Endodermal cell (in vitro differentiated cells): ENCODE results near the gene NPEPPS. TPM values are rescaled to one million over a fixed set of nuclear protein-coding genes. Genes with fewer than 3 reads are reported as not detected.
A peak's percentile ranks its signal among the peaks of the same experiment; 100 is the strongest.
"Not testable (repeated sequence)": the region's sequence is repeated elsewhere in the genome, so short reads cannot be mapped to it uniquely, and the experiment has no call there.

Source experiments
- DNase-seq: peaks from one replicate; pipeline ENCODE4 v3.0.0-alpha.2; 2017
- H3K27ac ChIP-seq: 2 replicates; pipeline ENCODE4 v1.5.1; 2013; ENCODE audit warnings: mild to moderate bottlenecking, low read depth, low read length, moderate library complexity
- H3K27me3 ChIP-seq: 2 replicates; pipeline ENCODE4 v1.6.1; 2013; ENCODE audit warnings: mild to moderate bottlenecking, low read length, moderate library complexity; ENCODE audit not compliant: insufficient read depth, control insufficient read depth, poor library complexity, severe bottlenecking
- H3K36me3 ChIP-seq: 2 replicates; pipeline ENCODE4 v1.7.0; 2013; ENCODE audit warnings: mild to moderate bottlenecking, low read length, moderate library complexity; ENCODE audit not compliant: control insufficient read depth, insufficient read depth
- H3K4me1 ChIP-seq: one replicate; pipeline ENCODE4 v1.7.0; 2013; ENCODE audit warnings: low read length; ENCODE audit not compliant: control insufficient read depth, insufficient read depth
- H3K4me3 ChIP-seq: 2 replicates; pipeline ENCODE4 v1.5.1; 2013; ENCODE audit warnings: mild to moderate bottlenecking, low read length, moderate library complexity
- H3K9ac ChIP-seq: 2 replicates; pipeline ENCODE4 v1.6.1; 2013; ENCODE audit warnings: mild to moderate bottlenecking, low read length, moderate library complexity; ENCODE audit not compliant: poor library complexity, severe bottlenecking; ENCODE audit errors: extremely low read depth
- H3K9me3 ChIP-seq: 2 replicates; pipeline ENCODE4 v1.6.1; 2013; ENCODE audit warnings: mild to moderate bottlenecking, low read length, moderate library complexity; ENCODE audit not compliant: control insufficient read depth
- H3K27ac Mint-ChIP-seq: 2 replicates; pipeline ENCODE4 v1.8.0; 2020; ENCODE audit warnings: mixed read lengths
- H3K27me3 Mint-ChIP-seq: 2 replicates; pipeline ENCODE4 v1.8.0; 2021; ENCODE audit warnings: mild to moderate bottlenecking, mixed read lengths; ENCODE audit not compliant: insufficient read depth
- H3K36me3 Mint-ChIP-seq: 2 replicates; pipeline ENCODE4 v1.8.0; 2020; ENCODE audit warnings: low read depth, mixed read lengths
- H3K4me1 Mint-ChIP-seq: 2 replicates; pipeline ENCODE4 v1.8.0; 2020; ENCODE audit warnings: mixed read lengths
- H3K4me3 Mint-ChIP-seq: 2 replicates; pipeline ENCODE4 v1.8.0; 2020; ENCODE audit warnings: mild to moderate bottlenecking, moderate library complexity, mixed read lengths
- H3K9me3 Mint-ChIP-seq: 2 replicates; pipeline ENCODE4 v1.8.0; 2020; ENCODE audit warnings: mild to moderate bottlenecking, mixed read lengths
- WGBS, 2 experiments: methylation state at CpG; one replicate each; pipeline versions ENCODE4 v1.1.5 to v1.1.7; 2013; ENCODE audit warnings: missing lambda C conversion rate in 2 of 2, mixed read lengths in 1 of 2; ENCODE audit not compliant: insufficient coverage in 1 of 2, insufficient read length in 1 of 2; 5-methylcytosine and 5-hydroxymethylcytosine counted together
- total RNA-seq, 2 donors: library from RNA; stranded (reverse); fragmentation: NEBNext Ultra II Directional in 1 of 2; extraction: Animal tissue kit (Norgen Biotek cat#: 25700) in 1 of 2; gene quantifications; 2 replicates in 1 of 2; 3 replicates in 1 of 2; pipeline ENCODE4 v1.2.1, GENCODE V29; 2021

Gene NPEPPS
- total RNA-seq, 2 donors from 2014 or later, result 178 to 194 TPM

DNA sequence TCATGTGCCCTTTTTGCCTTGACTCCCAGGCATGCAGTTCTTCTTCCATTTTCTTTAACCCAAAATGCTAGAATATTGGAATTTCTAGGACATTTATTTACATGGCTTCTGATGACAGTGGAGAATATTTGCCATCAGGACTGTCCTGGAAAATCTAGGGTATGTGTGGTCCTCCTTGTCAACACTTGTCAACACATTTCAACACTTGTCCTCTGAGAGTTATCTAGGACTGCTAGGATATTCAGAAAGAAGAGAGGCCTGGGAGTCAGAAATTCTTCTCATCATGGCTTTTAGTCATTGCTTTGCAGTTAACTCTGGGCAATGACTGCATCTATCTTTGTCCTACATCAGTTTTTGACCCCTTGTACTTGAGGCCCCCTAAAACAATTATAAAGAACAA is 11.5 kb upstream of the NPEPPS start:
- not testable (repeated sequence) for H3K4me1 Mint-ChIP-seq, H3K27ac ChIP-seq, H3K27ac Mint-ChIP-seq, H3K36me3 Mint-ChIP-seq, H3K9me3 ChIP-seq, H3K9me3 Mint-ChIP-seq, H3K4me3 ChIP-seq, DNase-seq, H3K9ac ChIP-seq, H3K4me3 Mint-ChIP-seq, H3K27me3 ChIP-seq, H3K4me1 ChIP-seq, H3K36me3 ChIP-seq, H3K27me3 Mint-ChIP-seq

DNA sequence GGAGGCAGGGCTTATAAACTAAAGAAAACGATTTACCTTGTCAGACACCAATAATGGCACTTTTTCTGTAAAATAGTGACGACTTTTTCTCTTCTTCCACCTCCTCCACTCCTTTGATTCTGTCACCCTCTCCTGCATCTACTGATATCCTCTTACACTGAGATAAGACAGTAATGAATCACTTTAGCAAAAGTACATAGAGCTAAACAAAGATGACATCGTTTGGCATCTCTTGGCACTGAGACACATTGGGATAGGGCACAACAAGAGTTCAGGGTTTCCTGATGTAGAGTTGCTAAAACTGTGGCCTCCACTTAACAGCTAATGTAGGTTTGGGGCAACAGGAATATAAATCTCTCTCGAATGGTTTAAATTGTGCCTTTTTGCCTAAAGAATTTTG is 10.6 kb upstream of the NPEPPS start:
- not testable (repeated sequence) for H3K4me1 Mint-ChIP-seq, H3K27ac Mint-ChIP-seq, H3K9me3 ChIP-seq, H3K36me3 ChIP-seq, H3K4me3 ChIP-seq, DNase-seq, H3K27me3 Mint-ChIP-seq, H3K27ac ChIP-seq, H3K36me3 Mint-ChIP-seq, H3K9ac ChIP-seq, H3K4me3 Mint-ChIP-seq, H3K9me3 Mint-ChIP-seq, H3K4me1 ChIP-seq, H3K27me3 ChIP-seq
- WGBS, 2 experiments, result 86 to 90% methylated on average over 1 to 3 of the region's 4 CpGs

DNA sequence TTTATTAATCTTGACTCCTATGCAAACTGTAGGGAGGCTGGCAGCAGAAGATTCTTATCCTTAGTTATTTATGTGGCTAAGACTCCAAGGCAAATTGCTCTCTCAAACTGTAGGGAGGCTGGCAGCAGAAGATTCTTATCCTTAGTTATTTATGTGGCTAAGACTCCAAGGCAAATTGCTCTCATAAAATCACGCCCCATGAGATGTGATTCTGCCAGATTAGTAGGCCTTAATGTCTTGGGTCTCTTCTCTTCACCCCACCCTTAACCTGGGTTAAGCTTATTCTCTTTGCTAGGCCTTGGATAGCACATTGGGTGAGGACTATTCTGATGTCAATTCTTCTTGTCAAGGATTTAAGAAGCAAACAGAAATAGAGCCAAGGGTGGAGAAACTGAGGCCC is 9.5 kb upstream of the NPEPPS start:
- not testable (repeated sequence) for H3K9ac ChIP-seq, H3K27me3 ChIP-seq, H3K4me3 ChIP-seq, H3K4me1 Mint-ChIP-seq, H3K36me3 ChIP-seq, H3K9me3 Mint-ChIP-seq, H3K27me3 Mint-ChIP-seq, DNase-seq, H3K4me3 Mint-ChIP-seq, H3K9me3 ChIP-seq, H3K36me3 Mint-ChIP-seq, H3K27ac Mint-ChIP-seq, H3K4me1 ChIP-seq, H3K27ac ChIP-seq
- WGBS, 2 experiments, result 100% methylated on average over 1 of the region's 1 CpG

DNA sequence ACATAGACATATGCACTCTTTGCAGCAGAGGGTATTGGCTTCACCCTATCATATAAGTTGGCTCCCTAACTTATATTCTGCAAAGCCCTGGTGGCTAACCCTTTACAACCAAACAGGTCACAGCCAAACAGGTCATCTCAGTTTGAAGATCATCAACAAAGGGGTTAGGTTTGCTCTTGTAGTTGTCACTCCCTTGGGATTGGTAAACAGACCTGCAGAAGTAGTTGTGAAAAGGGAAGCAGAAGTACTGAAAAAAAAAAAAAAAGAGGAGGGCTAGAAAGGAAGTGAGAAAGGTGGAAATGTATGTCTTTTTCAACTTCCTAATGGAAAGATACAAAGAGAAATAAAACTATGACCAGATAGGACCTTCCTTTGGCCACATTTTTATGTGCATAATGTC is 8.6 kb upstream of the NPEPPS start:
- not testable (repeated sequence) for H3K4me1 Mint-ChIP-seq, H3K27me3 Mint-ChIP-seq

DNA sequence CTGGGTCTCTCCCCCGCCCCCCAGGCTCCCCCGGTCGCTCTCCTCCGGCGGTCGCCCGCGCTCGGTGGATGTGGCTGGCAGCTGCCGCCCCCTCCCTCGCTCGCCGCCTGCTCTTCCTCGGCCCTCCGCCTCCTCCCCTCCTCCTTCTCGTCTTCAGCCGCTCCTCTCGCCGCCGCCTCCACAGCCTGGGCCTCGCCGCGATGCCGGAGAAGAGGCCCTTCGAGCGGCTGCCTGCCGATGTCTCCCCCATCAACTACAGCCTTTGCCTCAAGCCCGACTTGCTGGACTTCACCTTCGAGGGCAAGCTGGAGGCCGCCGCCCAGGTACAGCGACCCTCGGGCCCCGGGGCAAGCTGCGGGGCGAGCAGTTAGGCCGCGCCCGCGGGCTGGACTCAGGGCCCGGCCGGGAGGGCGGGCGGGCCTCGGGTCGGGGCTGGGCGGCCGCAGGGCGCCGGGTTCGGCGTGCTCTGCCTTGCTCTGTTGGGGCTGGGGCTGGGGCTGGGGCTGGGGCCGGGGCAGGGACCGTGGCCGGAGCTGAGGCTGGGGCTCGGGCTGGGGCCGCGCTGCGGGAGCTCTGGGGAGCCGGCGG is 419 bp downstream of the NPEPPS start:
- not testable (repeated sequence) for H3K36me3 ChIP-seq, H3K36me3 Mint-ChIP-seq, H3K4me1 ChIP-seq, H3K27ac Mint-ChIP-seq, H3K27me3 ChIP-seq, H3K4me1 Mint-ChIP-seq, H3K9me3 Mint-ChIP-seq, H3K4me3 ChIP-seq, H3K27me3 Mint-ChIP-seq, H3K9me3 ChIP-seq, H3K27ac ChIP-seq
- peak overlapping the region; percentile 34 for H3K9ac ChIP-seq
- peak; percentile 78 for DNase-seq
- H3K4me3 Mint-ChIP-seq, result peak overlapping the region; percentile 88
- 0% methylated on average over 1 of the region's 61 CpGs; no CpG with 5 or more reads in 1 of the 2 experiments for WGBS, 2 experiments

More for the DNA sequence above, 8.6 kb upstream of the NPEPPS start:
- not testable (repeated sequence) for H3K36me3 Mint-ChIP-seq, H3K4me3 Mint-ChIP-seq, H3K9me3 ChIP-seq, H3K9me3 Mint-ChIP-seq, DNase-seq, H3K27ac Mint-ChIP-seq, H3K4me3 ChIP-seq, H3K9ac ChIP-seq, H3K4me1 ChIP-seq, H3K27me3 ChIP-seq, H3K36me3 ChIP-seq, H3K27ac ChIP-seq

DNA sequence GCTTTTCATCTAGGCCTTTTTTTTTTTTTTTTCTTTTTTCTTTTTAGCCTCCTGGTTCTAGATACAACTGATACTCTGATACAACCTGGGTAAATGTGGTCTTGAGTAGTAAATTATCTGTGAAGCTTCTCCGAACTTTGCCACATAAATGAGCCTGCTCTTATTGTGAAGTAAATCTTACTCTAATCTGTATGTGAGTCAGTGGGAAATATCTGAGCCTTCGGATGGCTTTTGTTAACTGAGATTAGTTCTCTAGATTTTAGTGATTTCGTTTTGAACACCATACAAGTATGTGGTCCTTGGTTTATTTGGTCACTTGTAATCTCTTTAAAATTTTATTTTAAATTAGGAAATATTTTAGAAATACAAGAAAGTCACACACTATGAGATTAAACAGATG is 8.2 kb downstream of the NPEPPS start:
- peaks cover 12% of the 10 kb centered on the region for H3K36me3 ChIP-seq
- H3K27ac ChIP-seq, H3K9me3 Mint-ChIP-seq, H3K36me3 Mint-ChIP-seq, DNase-seq, H3K9me3 ChIP-seq, H3K27ac Mint-ChIP-seq, H3K4me1 ChIP-seq, H3K4me3 ChIP-seq, H3K27me3 ChIP-seq, H3K4me3 Mint-ChIP-seq, H3K9ac ChIP-seq, H3K27me3 Mint-ChIP-seq, H3K4me1 Mint-ChIP-seq: not testable (repeated sequence)
- WGBS, 2 experiments, result 67% methylated on average over 3 of the region's 3 CpGs; no CpG with 5 or more reads in 1 of the 2 experiments

DNA sequence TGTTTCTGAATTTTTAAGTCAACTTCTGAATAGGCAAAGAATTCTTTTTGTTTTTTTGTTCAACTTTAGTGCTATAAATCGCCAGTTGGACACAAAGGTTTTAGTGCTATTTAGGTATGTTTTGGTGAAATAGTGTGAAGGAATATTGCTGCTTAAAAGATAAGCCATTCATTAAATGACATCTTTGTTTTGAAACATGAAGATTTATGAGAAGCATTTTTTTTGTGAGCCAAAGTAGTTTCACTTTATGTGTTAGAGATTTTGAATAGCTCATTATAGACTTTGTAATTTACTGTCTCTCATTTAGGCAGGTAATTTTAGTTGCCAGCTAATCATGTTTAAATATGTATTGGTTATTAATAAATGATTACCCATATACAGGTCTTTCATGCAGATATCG is 10.8 kb downstream of the NPEPPS start:
- not testable (repeated sequence) for H3K9ac ChIP-seq, H3K27me3 ChIP-seq, H3K27ac Mint-ChIP-seq, H3K9me3 ChIP-seq, H3K4me1 Mint-ChIP-seq, H3K4me3 Mint-ChIP-seq, H3K36me3 Mint-ChIP-seq, H3K27me3 Mint-ChIP-seq, DNase-seq, H3K4me1 ChIP-seq, H3K27ac ChIP-seq, H3K9me3 Mint-ChIP-seq, H3K4me3 ChIP-seq
- peaks cover 12% of the 10 kb centered on the region for H3K36me3 ChIP-seq
- no CpG with 5 or more reads among the region's 2 CpGs for WGBS, 2 experiments
